Neural cell (in vitro differentiated cells): ENCODE measurements around the gene RXRB.

Experiments used
- EP300 ChIP-seq: fragments of 450-650 bp; conservative IDR thresholded peaks from 2 replicates; pipeline ENCODE4 v1.6.1; 2014; ENCODE audit warnings: antibody characterized with exemption, mild to moderate bottlenecking, moderate library complexity; ENCODE audit not compliant: poor library complexity, severe bottlenecking
- EZH2 ChIP-seq: fragments of 200-600, 300-800 bp; shearing (Covaris generic), sonication (generic); IDR thresholded peaks from 2 replicates; pipeline ENCODE4 v1.6.1; 2014; ENCODE audit warnings: antibody characterized with exemption, low read length, borderline replicate concordance, mild to moderate bottlenecking; ENCODE audit not compliant: insufficient read depth, poor library complexity, severe bottlenecking
- MXI1 ChIP-seq: fragments of 450-650 bp; conservative IDR thresholded peaks from 2 replicates; pipeline ENCODE4 v1.6.1; 2014; ENCODE audit warnings: antibody characterized with exemption, mild to moderate bottlenecking; ENCODE audit not compliant: poor library complexity, severe bottlenecking
- POLR2AphosphoS5 ChIP-seq: IDR thresholded peaks from 2 replicates; pipeline ENCODE4 v1.6.1; 2012
- RAD21 ChIP-seq: fragments of 450-650 bp; conservative IDR thresholded peaks from 2 replicates; pipeline ENCODE4 v1.6.1; 2014; ENCODE audit warnings: antibody characterized with exemption, mild to moderate bottlenecking, moderate library complexity
- SMC3 ChIP-seq: fragments of 450-650 bp; conservative IDR thresholded peaks from 2 replicates; pipeline ENCODE4 v1.6.1; 2014; ENCODE audit warnings: antibody characterized with exemption, mild to moderate bottlenecking, moderate library complexity; ENCODE audit not compliant: poor library complexity
- TAF1 ChIP-seq: IDR thresholded peaks from 2 replicates; pipeline ENCODE4 v1.6.1; 2012; ENCODE audit warnings: low read depth
- TF ChIP-seq, protein P1 (sequence below): fragments of 450-650 bp; IDR thresholded peaks from 2 replicates; pipeline ENCODE4 v1.5.1; 2014; ENCODE audit warnings: antibody characterized with exemption, mild to moderate bottlenecking, moderate library complexity; ENCODE audit not compliant: poor library complexity, severe bottlenecking
- TF ChIP-seq, protein P2 (sequence below): IDR thresholded peaks from 2 replicates; pipeline ENCODE4 v1.6.1; 2012; ENCODE audit warnings: borderline replicate concordance

- TF ChIP-seq, protein P1, sequence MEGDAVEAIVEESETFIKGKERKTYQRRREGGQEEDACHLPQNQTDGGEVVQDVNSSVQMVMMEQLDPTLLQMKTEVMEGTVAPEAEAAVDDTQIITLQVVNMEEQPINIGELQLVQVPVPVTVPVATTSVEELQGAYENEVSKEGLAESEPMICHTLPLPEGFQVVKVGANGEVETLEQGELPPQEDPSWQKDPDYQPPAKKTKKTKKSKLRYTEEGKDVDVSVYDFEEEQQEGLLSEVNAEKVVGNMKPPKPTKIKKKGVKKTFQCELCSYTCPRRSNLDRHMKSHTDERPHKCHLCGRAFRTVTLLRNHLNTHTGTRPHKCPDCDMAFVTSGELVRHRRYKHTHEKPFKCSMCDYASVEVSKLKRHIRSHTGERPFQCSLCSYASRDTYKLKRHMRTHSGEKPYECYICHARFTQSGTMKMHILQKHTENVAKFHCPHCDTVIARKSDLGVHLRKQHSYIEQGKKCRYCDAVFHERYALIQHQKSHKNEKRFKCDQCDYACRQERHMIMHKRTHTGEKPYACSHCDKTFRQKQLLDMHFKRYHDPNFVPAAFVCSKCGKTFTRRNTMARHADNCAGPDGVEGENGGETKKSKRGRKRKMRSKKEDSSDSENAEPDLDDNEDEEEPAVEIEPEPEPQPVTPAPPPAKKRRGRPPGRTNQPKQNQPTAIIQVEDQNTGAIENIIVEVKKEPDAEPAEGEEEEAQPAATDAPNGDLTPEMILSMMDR = no peak
- TF ChIP-seq EZH2 (no peak), POLR2AphosphoS5 (no peak), MXI1 (no peak), EP300 (no peak), SMC3 (no peak), RAD21 (no peak), TAF1 (no peak)
- TF ChIP-seq, protein P2, sequence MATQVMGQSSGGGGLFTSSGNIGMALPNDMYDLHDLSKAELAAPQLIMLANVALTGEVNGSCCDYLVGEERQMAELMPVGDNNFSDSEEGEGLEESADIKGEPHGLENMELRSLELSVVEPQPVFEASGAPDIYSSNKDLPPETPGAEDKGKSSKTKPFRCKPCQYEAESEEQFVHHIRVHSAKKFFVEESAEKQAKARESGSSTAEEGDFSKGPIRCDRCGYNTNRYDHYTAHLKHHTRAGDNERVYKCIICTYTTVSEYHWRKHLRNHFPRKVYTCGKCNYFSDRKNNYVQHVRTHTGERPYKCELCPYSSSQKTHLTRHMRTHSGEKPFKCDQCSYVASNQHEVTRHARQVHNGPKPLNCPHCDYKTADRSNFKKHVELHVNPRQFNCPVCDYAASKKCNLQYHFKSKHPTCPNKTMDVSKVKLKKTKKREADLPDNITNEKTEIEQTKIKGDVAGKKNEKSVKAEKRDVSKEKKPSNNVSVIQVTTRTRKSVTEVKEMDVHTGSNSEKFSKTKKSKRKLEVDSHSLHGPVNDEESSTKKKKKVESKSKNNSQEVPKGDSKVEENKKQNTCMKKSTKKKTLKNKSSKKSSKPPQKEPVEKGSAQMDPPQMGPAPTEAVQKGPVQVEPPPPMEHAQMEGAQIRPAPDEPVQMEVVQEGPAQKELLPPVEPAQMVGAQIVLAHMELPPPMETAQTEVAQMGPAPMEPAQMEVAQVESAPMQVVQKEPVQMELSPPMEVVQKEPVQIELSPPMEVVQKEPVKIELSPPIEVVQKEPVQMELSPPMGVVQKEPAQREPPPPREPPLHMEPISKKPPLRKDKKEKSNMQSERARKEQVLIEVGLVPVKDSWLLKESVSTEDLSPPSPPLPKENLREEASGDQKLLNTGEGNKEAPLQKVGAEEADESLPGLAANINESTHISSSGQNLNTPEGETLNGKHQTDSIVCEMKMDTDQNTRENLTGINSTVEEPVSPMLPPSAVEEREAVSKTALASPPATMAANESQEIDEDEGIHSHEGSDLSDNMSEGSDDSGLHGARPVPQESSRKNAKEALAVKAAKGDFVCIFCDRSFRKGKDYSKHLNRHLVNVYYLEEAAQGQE = no peak
These were observed 16.8 kb upstream of the RXRB start for GRCh38 chr6:33217246-33217645.
